NCI-H2107 treated with DMSO at 0.1 percent for 48 hours (cell line): Measurements from ENCODE around the gene LIG3.
"Not testable (repeated sequence)": the region's sequence is repeated elsewhere in the genome, so short reads cannot be mapped to it uniquely, and the experiment has no call there.

ENCODE experiments used
- DNase-seq: peaks from one replicate; lab custom pipeline; 2025; ENCODE audit not compliant: unreplicated experiment; lab: John Stamatoyannopoulos, UW

The LIG3 gene

DNA sequence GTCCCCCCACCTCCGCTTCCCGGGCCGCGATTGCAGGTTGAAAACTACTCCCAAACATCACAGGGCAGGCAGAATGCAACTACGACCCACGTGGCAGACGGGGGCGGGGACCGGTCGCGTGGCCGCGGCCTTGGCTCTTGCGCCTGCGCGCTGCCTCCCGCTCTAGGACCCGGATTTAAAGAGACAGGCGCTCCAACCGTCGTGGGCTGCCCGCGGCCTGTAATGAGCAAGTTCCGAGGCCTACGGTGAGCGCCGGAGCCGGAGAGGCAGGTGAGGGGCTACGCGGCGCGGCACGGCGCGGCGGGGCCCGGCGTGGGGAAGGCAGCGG, at the start of gene LIG3:
Gene LIG3, plus strand, starts transcription at position 160 of the 328 bp plus-strand sequence. CDS start 2,494 bp downstream, outside the sequence.
- DNase-seq: peak; percentile 83

DNA sequence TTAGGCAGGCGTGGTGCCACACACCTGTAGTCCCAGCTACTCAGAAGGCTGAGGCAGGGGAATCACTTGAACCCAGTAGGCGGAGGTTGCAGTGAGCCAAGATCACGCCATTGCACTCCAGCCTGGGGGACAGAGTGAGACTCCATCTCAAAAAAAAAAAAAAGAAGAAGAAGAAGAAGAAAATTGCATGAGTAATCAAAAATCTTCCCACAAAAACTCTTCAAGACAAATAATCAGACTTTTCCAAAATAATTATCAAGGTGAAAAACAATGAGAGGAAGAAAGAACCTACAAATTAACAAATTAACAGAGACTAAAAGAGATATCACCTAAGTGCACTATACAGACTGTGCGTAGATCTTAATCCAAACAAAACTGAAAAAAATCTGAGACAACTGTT, 29.5 kb upstream of the LIG3 start:
- DNase-seq: not testable (repeated sequence)

DNA sequence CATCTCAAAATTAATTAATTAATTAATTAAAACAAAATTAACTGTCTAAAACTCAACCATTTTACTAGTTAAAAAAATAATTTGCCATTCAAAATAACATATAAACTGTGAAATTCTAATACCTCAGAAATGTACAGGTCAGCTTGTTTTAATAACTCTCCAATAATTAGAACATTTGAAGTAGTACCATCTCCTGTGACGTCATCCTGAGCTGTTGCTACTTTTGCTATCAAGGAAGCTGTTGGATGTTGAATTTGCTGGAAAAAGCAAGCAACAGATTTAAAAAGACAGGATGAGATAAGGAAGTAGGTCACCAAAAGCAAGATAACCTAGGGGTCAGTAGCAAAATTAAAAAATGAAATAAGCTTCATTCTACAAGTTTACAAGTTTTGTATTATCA, 21.9 kb upstream of the LIG3 start:
- no peak for DNase-seq

DNA sequence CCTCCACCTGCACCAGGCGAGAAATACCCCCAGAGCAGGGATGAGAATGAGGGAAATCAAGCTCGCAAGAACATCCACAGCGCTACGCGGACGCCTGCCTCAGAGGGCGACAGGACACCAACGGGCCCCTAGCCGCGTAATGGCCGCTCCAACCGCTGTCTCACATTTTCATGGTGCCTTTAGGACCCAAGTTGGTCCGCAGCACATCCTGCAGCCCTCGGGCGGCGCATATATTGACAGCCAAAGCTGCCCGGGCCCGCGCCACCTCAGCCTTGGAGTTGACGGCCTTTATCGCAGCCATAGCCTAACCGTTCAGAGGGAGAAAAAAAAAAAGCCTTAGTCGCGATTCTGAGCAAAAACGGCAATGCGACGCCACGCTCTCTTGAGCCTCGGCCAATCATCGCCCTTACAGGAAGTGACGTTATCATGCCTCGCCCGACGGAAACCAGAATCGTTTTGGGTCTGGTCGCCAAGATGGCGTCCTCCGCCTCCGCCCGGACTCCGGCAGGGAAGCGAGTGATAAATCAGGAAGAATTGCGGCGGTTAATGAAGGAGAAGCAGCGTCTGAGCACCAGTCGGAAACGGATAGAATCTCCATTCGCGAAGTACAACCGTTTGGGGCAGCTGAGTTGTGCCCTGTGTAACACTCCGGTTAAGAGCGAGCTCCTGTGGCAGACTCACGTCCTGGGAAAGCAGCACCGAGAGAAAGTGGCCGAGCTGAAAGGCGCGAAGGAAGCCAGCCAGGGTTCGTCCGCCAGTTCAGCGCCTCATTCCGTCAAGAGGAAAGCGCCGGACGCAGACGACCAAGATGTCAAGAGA, 19.0 kb upstream of the LIG3 start, which contains the start of the genes CCT6B and ZNF830:
Gene CCT6B, minus strand, starts transcription at position 368 of the 819 bp plus-strand sequence. Its CDS starts 67 bp downstream, at position 301.
Gene ZNF830, plus strand, starts transcription at position 448 of the 819 bp plus-strand sequence. Its CDS starts 27 bp downstream, at position 475.
- DNase-seq: peak; percentile 81

DNA sequence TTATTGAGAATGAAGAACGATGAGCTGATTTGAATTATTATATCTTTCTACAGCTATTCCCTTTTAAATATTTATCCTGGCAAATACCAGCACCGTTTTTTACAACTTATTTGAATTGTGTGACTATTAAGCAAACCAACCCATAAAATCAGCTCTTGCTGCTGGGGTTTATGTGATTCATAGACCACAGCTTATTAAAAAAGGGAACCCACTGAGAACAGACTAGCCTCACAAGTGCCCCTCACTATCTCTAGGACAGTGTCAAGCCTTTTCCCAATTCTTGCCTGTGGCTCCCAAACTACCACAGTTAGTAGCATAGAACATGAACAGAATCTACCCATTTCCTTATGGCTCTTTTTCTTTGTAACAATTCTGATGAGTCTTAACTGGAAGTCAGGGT, 6.1 kb upstream of the LIG3 start:
- DNase-seq: no peak

DNA sequence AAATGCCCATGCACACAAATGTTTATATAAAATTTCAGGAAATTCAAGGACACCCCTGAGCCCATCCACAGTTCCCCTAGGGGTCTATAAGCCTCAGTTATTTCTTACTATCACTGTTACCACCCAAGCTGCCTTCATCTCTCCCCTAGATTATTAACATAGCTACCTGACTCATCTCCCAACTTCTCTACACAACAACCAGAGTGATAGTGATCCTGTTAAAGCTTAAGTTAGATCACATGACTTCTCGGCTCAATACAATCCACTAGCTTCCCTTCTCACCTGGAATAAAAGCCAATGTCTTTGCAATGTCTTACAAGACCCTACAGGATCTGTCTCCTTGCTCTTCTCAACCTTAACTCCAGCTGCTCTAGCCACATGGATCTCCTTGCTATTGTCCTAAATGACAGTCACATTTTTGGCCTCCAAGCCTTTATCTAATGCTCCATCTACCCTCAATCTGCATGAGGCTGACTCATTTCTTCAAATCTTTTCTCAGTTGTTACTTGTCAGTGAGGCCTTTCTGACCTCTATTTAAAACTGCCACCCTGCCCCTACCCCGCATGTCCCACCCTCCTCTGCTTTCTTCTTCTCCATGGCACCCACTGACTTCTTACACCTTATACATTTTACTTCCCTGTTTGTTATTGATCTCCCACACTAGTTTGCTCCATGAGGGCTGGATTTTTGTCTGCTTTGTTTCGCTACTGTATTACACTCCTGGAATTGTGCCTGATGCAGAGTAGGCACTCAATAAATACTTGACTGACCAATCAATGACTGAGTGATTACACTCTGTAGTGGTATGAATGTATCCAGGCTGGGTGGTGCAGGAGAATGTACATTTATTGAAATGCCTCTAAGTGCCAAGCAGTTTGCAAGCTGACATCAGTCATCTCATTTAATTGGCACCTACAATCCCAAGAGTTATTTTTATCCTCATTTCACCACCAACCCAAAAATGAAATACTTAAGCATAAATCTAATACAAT, 5.2 kb upstream of the LIG3 start:
- DNase-seq: no peak

DNA sequence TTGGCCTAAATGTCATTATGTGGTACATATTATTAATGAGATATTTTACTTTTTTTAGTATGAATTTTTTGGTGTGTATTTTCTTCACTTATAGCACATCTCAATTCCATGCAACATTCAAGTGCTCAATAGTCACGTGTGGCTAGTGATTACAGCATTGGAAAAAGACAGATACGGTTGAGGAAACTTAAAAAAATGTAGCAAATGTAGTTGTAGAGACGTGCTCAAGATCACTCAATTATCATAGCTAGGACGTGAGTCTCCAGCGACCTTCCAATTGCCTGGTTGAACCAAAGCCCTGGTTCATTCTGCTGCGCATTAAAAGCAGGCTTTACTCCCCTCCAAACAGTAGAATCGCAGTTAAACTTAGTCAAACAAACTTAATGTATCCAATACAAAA, 1.2 kb upstream of the LIG3 start:
- no peak for DNase-seq

DNA sequence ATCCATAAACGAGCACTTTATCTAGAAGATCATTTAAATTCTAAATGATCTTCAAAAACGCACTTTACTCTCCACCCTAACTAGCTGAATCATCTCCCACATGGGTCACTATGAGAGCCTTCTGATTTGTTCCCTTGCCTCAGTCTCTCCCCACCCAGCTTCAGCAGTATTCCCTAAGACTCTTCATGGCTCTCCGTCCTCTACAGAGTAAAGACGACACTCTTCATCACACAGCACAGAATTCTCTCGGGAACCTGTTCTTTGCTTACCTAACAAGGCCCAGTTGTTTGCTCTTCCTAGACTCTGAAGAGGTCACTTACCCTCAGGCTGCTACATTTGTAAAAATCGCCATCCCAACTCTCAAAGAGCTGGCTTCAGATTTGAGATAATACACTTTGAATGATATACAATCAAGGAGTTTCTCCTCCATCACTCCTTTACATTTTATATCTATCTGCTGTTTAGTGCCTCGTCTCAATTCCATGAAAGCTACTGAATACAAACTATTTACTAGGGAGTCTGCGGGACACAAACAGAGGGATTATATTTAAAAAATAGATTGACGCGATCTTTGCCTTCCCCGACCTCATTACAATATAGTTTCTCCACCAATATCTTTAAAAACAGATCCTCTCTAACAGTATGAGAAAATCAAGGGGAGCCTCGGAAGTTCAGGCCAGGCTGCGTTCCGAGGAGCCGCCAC, 511 bp upstream of the LIG3 start:
- no peak for DNase-seq

DNA sequence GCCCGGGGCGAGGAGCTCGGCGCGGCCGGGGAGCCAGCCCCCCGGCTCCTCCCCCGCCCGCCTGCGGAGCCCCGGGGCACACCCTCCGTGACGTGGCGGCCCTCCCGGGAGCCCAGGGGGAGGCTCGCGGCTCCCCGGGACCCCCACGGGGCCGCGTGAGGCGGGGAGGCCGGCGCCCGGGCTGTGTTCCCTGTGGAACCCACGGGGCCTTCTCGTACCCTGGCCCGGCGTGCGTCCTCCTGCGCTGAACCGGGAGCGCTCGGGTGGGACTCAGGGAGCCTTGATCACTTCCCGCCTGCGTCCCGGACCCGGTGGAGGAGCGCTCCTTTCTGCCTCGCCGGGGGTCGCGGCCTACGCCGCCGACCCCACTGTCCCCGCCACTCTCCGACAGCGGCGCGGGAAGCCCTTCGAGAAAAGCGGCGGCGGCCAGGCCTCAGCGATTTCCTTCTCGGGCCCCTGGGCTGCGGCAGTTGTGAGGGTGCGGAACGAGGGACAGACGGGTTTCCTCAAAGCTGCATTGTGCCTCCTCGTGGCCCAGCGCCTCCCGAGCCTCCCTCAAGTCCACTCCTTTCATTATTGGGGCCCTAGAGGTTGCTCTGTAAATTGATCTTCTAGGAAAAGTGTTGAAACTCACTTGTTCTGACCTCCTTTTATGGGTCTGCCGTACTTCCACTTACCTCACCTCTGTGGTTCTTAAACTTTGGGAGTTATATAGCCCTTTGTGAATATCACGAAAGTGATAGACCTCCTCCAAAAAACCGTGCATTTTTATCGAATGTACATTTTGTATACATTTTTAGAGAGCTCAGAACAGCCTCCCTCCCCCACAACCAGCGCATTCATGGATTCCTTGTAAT, 597 bp downstream of the LIG3 start:
- DNase-seq: peak; percentile 29

DNA sequence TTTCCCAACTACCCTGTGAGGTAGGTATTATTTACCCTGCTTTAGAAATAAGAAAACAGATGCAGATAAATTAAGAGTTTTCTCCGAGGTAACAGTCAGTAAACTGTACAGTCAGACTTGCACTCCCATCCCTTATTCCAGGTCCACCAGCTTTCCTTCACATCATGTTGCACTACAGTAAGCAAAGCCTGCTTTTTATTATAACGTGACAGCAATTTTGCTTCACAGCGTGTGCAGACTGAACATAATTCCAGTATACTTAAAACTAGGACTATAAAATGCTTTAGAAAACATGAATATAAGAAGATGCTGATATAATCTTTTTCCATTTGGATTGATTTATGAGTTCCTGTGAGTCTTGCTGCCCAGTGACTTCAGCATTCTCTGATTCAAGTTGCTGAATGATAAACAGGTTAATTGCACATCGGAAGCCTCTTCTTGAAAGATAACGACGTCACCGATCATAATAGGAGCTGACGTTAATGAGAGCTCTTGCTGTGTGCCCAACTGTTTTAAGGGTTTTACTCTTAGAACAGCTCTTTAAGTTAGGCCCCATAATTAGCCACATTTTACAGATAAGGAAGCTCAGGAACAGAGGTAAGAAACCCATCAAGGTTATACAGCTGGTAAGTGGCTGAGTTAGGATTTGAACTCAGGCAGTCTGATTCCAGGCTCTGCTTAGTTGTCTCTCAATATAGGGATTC, 1.4 kb downstream of the LIG3 start:
- peak; percentile 8 for DNase-seq

DNA sequence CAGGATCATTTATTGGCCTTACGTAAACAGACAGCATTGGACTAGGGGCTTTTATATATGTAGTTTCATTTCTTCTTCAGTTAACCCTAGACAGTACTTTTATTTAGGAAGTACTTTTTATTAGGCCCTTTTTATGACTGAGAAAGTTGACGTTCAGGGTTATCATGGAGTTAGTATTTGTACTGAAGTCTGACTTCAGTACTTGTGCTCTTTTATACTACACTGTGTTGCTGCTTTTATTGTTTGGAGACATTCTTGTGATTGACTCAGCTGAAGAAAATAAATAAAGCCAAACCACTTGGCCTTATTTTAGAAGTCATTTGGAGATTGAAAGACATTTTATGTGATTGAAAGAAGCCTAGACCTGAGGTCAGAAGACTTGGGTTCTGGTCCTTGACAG, 6.9 kb downstream of the LIG3 start:
- no peak for DNase-seq

DNA sequence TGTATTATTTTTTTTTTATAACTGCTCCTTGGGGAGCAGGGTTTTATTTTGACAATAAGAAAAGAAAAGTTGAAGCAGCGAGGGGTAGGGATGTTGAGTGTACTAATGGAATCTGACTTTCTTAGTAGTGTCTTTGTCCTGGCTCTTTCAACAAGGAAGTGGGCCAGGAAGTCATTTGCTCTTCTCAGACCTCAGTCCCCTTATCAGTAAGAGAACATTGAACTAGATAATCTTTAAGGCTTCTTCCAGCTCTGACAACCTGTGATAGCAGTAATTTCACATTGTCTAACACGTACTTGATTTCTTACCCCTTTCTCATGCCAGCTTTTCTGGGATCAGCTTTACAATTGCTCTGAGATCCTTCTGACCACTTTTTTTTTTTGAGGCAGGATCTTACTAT, 8.3 kb downstream of the LIG3 start:
- no peak for DNase-seq

DNA sequence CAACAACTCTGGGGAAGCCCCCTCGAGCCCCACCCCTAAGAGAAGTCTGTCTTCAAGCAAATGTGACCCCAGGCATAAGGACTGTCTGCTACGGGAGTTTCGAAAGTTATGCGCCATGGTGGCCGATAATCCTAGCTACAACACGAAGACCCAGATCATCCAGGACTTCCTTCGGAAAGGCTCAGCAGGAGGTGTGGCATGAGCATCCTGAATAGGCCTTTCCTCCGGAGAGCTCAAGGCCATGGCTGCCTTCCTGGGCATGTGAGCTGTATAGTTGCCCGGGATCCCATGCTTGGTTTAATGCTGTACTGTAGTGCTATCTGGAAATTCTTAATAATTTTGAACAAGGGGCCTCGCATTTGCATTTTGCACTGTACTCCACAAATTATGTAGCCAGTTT, 9.2 kb downstream of the LIG3 start:
- DNase-seq: no peak

DNA sequence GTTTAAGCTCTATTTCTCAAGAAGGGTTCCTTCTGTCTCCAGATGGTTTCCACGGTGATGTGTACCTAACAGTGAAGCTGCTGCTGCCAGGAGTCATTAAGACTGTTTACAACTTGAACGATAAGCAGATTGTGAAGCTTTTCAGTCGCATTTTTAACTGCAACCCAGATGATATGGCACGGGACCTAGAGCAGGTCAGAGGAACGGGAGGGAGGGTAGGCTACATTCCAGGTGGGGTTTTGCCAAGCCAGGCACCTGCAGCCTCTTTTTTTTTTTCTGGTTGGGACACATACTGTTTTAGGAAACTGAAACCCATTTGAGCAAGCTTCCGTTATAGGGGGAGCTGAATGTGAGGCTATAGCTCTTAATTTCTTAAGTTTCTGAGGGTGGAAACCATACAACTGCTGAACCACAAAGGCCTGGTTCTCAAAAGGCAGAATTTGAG, 10.6 kb downstream of the LIG3 start:
- DNase-seq: no peak

DNA sequence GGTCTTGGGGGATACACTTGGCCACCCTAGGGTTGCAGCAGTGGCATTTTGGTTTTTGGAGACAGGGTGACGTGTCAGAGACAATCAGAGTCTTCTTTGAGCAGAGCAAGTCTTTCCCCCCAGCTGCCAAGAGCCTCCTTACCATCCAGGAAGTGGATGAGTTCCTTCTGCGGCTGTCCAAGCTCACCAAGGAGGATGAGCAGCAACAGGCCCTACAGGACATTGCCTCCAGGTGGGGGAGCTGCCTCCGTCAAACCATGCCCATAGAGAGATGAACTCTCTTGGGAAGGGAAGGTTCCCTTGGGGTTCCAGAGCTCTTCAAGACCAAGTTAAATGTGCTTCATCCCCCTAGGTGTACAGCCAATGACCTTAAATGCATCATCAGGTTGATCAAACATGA, 11.3 kb downstream of the LIG3 start:
- no peak for DNase-seq

DNA sequence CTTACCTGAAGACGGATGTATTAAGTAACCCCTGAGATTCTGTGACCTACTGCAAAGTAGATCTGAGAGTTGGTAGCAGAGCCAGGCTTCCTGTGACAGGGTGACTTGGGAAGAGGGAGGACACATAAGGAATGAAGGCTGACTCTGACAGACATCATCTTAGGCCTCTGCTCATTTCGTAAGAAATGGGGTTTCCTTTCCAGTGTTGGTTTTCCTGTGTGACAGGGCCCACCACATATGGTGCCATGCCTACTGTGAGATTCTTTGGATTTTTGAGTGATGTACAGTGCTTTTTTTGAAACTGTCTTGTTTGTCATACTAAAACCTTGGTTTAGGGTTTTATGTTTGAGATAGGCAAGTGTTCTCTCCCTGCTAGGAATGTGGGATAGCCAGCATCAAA, 12.7 kb downstream of the LIG3 start:
- no peak for DNase-seq

DNA sequence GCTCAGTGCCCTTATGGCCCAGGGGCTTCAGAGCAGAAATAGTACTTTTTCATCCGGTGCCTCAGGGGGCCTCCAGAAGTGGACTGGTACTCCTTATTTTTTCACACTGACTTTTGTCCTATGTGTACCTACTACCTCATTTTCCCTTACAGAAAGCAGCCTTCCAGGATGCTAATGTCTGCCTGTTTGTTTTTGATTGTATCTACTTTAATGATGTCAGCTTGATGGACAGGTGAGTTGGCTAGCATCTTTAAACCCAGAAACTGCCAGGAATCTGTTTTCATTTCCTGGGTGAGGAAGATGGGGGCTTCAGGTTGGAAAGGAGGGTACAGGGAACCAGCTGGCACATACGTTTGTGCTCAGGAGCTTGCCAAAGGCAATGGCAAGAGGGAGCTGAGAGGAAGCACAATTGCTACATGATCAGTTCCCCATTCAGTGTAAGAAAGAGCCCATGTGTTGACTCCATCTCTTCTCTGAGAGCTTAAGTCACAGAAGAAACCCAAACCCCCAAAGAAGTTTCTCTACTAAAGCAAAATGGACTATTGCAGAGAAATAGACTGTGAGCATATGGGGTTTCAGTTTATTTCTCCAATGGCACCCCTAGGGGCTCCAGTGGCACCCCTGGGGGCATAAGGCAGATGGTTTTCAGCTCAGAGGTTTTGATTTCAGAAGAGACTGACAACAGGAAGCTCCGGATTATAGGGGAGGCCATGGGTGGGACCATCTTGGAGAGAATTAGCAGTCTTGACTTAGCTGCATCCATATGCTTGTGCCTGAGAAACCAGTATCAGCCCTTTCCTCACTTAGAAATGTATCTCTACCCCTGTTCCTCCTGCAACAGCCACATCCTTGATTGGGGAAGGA, 16.3 kb downstream of the LIG3 start:
- no peak for DNase-seq

DNA sequence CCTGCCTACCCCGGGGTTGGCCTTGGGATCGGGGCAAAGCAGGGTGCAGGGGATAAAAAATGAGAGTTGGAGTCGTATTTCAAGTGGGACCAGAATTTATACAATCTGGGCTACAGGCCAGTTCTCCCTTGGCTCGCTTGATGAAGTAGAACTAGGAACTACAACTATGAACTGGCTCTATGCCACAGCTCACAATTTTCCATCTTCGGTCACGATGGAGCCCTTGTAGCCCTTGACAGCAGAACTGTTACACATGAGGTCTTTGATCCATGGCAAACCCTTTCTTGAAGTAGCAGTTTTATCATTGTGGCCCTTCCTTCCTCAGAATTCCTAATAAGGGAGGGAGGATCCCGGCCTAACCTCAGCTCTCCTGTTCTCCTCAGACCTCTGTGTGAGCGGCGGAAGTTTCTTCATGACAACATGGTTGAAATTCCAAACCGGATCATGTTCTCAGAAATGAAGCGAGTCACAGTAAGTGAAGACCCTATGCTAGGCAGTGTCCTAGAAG, 17.1 kb downstream of the LIG3 start:
- peak; percentile 36 for DNase-seq
